ENCODE data around the gene EIF4G1.

The EIF4G1 gene

DNA sequence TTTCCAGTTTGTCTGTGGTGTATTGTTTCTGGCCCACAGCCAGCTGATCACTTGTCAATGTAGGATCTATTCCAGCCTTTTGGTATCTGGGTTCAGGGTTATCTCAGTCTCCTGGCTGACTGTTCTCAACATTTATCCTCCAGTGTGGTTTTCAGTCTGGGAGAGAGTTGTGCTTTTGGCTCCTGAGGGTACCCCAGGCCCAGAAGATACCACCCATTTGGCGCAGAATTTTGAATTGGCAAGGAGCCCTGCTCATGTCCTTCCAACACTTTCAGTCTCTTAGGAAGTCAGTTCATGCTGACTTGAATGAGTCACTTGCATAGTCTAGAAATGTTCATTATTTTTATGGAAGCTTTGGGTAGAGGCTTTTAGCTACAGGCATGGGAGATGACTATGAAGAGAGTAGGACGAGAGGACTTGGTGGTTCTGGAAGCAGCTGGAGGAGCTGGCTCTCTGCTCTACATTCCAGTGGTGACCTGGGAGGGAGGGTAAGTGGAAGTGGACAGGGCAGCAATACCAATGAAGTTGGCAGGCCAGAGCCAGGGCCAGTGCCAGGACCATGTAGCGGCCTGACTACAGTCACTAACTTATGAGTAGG lies 54.3 kb downstream of the EIF4G1 start:
- DNase-seq (ENCODE audit: low spot score), result no peak

GRCh38 chr3:184371570-184372018 lies 57.2 kb downstream of the EIF4G1 start:
- peak; percentile 74 for DNase-seq (ENCODE audit: low spot score)

DNA sequence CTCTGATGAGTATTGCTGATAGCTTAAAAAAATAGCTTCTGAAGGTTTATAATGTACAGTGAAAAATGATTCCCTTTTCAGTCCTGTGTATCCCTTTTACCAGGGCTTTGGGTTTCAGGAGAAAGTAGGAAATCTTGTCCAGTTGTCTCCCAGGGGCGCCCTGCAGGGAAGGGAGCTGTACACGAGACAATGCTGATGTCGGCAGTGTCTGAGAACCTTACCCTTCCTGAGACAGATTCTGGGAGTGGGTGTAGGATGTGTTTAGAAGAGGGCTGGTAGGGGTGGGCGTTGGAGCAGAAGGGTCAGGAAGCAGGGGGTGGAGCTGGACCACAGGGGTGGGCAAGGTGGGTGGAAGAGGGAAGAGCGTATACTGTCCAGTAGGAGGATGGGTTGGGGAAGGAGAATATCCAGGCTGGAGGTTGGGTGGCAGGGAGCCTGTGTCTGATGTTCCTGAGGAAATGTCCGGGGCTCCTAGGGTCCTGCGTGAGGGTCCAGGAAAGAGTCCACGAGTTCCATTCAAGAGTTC lies 58.0 kb downstream of the EIF4G1 start:
- no peak for DNase-seq (ENCODE audit: low spot score)

- no peak for DNase-seq (ENCODE audit: low spot score)
These were observed 58.5 kb downstream of the EIF4G1 start for GRCh38 chr3:184372911-184373310.

DNA sequence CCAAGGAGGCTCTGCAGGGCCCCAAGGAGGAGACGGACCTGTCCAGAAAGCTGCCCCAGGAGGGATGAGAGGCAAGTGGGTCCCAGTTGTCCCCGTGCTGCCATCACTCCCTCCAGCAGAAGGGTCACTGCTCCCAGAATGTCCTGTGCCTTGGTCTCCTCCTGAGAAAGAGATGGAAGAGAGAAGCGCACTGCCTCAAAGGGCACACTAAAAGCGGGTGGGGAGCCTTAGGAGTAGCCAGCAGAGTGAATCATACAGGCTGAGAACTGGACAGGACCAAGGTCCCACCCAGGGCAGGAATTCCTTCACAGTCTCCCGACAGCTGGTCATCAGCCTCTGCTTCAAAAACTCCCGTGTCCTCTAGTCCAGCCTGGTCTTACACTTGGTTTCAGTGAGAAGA lies 59.0 kb downstream of the EIF4G1 start:
- DNase-seq (ENCODE audit: low spot score), result no peak

DNA sequence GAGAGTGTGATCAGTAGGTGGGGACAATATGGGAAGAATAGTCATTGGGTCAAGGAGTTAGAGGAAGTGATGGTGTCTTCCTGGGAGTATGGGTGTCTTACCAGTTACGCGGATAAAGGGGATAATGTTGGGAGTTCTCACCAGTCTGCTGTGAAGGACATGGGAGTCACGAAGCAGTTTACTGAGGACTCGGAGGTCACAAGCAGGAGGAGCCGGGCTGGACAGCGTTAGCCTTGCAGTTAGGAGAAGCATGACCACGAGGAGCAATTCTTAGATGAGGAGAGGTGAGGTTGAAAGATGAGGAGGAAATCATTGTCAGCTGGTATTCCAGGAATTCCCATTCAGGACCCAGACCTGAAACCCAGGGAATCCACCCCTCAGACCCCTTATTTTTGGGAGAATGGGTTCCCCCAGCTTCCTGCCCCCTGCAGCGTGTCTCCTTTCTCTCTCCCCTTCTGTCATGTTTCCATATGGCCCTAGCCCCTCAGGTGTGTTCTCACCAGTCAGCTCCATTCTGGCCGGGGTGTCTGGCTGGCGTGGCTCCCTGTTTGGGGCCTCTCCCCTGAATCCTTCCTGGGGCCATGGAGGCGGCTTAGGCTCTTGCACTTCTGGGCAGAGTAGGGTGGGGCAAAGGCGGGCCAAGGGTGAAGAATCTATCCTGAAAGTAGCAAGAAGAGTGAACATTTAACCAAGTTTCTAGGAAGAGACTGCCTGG lies 61.5 kb downstream of the EIF4G1 start:
- no peak for DNase-seq (ENCODE audit: low spot score)

GRCh38 chr3:184377374-184377773 lies 63.0 kb downstream of the EIF4G1 start:
- no peak for DNase-seq (ENCODE audit: low spot score)

GRCh38 chr3:184377882-184378445 lies 63.6 kb downstream of the EIF4G1 start, which contains the start of gene THPO:
Gene THPO (minus strand): TSS chr3:184378207. CDS start chr3:184376259, 1,948 bp downstream.
- no peak for DNase-seq (ENCODE audit: low spot score)

DNA sequence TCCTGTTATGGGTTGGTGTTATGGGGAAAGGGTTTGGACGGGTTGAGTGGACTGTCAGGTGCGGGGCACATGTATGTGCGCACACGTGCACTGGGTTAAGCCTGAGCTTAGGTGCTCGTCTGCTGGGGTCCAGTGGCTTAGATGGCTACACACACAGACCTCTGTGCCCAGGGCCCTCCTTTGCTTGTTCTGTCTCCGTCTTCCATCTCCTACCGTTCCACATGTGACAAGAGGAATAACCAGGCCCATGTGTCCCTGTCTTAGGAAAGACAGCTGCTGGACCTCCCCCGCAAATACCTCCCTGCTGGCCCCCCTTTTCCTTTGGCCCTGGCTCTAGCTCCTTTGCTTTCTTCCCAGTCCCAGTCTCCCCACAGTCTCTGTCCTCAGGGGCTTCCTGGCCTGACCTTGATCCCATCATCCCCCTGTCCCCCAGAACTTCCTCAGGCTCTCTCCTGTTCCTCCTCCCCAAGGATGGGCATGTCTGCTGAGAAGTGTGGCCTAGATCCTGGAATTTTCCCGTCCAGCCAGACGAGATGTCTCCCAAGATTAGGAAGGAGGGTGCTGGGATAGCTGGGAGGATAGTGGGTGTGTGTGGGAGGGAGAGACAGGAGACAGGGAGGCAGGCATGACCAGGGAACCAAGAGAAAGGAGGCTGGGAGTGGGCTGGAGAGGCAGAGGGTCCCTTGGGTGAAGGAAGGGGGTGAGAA lies 64.4 kb downstream of the EIF4G1 start:
- no peak for DNase-seq (ENCODE audit: low spot score)

- no peak for DNase-seq (ENCODE audit: low spot score)
These were observed 65.2 kb downstream of the EIF4G1 start, which contains the start of gene CHRD for GRCh38 chr3:184379358-184380184. Gene CHRD (plus strand): TSS chr3:184380054. CDS start chr3:184380319, 265 bp downstream.

DNA sequence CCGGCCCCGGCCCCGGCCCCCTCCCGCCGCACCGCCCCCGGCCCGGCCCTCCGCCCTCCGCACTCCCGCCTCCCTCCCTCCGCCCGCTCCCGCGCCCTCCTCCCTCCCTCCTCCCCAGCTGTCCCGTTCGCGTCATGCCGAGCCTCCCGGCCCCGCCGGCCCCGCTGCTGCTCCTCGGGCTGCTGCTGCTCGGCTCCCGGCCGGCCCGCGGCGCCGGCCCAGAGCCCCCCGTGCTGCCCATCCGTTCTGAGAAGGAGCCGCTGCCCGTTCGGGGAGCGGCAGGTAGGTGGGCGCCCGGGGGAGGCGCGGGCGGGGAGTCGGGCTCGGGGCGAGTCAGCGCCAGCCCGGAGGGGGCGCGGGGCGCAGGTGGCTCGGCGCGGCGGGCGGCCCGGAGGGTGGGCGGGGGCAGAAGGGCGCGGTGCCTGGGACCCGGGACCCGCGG lies 65.8 kb downstream of the EIF4G1 start:
- DNase-seq (ENCODE audit: low spot score), result peak; percentile 31

DNA sequence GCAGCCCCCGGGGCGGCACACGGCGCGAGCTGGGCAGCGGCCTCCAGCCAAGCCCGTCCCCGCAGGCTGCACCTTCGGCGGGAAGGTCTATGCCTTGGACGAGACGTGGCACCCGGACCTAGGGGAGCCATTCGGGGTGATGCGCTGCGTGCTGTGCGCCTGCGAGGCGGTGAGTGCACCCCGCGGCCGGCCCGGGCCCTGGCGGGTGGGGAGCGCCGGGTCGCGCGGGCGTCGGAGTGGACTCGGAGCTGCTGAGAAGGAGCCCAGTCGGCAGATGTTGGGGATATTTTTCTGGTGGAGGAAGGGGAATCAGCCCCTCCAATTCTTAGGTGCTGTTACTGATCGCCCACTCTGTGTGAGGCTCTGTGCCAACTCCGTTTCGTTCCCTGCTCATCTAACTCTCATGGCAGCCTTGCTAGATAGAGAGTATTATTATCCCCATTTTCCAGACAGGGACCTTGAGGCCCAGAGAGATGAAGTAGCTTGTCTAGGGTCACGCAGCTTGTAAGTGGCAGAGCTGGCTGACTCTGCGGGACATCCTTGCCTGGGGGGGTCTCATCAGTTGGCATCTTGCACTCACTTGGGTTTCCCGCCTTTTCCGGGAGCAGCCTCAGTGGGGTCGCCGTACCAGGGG lies 66.3 kb downstream of the EIF4G1 start:
- no peak for DNase-seq (ENCODE audit: low spot score)

- no peak for DNase-seq (ENCODE audit: low spot score)
These were observed 67.1 kb downstream of the EIF4G1 start for GRCh38 chr3:184381261-184382224.

DNA sequence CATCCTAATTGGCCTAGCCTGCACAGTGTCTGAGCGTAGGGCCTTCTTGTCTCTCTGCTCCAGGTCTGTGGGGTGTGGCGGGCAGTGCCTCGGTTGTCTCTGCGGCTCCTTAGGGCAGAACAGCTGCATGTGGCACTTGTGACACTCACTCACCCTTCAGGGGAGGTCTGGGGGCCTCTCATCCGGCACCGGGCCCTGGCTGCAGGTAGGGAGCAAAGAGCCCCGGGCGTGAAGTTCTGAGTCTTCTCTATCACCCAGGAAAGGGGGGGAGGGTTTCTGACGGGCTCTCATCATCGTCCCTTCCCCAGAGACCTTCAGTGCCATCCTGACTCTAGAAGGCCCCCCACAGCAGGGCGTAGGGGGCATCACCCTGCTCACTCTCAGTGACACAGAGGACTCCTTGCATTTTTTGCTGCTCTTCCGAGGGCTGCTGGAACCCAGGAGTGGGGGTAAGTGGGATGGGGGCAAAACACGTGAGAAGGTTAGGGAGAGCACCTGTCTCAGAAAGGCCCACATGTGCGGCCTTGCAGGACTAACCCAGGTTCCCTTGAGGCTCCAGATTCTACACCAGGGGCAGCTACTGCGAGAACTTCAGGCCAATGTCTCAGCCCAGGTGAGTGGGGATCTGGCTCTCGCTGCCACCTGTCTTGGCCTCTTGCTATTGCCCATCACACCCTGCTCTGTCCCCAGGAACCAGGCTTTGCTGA lies 68.1 kb downstream of the EIF4G1 start:
- no peak for DNase-seq (ENCODE audit: low spot score)

DNA sequence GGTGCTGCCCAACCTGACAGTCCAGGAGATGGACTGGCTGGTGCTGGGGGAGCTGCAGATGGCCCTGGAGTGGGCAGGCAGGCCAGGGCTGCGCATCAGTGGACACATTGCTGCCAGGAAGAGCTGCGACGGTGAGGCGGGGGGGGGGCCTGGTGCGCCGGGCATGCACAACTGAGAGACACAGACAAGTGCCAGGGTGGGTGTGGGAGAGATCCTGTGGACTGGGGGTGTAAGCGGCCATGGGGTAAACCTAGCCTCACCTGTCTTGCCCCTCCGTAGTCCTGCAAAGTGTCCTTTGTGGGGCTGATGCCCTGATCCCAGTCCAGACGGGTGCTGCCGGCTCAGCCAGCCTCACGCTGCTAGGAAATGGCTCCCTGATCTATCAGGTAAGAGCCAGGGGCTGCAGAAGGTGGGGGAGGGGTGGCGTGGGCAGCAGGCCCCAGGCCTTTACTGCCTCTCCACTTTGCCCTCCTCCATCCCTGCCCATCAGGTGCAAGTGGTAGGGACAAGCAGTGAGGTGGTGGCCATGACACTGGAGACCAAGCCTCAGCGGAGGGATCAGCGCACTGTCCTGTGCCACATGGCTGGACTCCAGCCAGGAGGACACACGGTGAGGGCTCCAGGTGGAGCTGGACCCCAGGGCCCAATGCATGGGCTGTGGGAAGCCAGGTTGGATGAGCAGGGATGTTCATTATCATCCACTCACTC lies 68.8 kb downstream of the EIF4G1 start:
- no peak for DNase-seq (ENCODE audit: low spot score)

- DNase-seq (ENCODE audit: low spot score), result no peak
These were observed 69.9 kb downstream of the EIF4G1 start for GRCh38 chr3:184384342-184384741.
